Inflammatory macrophage treated with lipopolysaccharide for 4 hours (primary cell): ENCODE results near the gene CR2.

Experiments used
- DNase-seq: peaks from one replicate; pipeline ENCODE4 v3.0.0-alpha.2; 2020

The CR2 gene

GRCh38 chr1:207453710-207454045 is 450 bp upstream of the CR2 start:
- no peak for DNase-seq

GRCh38 chr1:207455183-207455754 is 1.1 kb downstream of the CR2 start:
- no peak for DNase-seq

GRCh38 chr1:207458414-207458813 is 4.3 kb downstream of the CR2 start:
- no peak for DNase-seq

DNA sequence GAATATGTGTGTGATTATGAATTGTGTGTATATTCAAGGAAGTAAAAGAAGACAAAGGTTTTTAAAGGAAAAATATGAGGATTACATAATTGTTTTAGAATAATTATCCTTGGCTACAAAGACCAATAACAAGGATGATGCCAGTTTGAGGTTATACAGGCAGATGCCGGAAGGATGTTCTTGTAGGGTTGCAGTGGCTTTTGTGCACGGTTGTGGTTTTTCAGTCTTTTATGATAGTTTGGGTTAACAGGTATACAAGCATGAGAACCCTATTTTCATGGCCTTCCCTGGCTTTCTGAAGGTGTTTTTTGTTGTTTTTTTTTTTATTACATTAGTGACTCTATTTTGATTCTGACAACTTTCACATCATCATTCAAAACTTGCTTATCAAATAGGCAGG is 4.9 kb downstream of the CR2 start:
- DNase-seq: no peak

- DNase-seq: no peak
Observed at GRCh38 chr1:207461649-207462048, 7.5 kb downstream of the CR2 start.

- DNase-seq: no peak
Observed at GRCh38 chr1:207462535-207462934, 8.4 kb downstream of the CR2 start.

GRCh38 chr1:207463021-207463420 is 8.9 kb downstream of the CR2 start:
- peak; percentile 33 for DNase-seq

DNA sequence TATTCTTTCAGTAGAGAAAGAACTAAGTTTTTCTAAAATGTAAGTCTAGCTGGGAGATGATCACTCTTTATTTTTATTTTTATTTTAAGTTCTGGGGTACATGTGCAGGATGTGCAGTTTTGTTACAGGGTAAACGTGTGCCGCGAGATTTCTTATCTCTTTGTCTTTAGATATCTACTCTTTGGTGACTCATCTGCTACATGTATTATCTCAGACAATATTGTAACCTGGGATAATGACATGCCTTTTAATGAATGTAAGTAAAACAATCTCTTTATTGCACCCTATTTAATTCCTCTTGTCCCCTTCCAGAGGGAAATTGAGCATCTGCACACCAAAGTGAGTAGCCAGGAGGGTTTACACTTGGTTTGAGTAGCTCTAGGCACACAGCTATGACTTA is 9.4 kb downstream of the CR2 start:
- no peak for DNase-seq

DNA sequence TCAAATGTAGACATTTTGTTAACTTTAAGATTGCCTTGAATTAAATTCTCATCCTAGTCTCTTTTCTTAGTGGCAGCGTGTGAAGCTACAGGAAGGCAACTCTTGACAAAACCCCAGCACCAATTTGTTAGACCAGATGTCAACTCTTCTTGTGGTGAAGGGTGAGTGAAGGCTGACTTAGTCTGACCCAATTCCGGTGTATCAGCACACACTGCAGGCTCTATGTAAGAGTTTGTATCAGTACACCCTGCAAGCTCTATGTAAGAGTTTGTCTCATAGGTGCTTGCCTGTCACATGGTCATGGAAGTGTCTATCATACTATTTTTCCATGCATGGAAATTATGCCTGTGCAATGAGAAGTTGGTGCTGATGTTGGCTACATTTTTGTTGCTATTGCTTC is 16.8 kb downstream of the CR2 start:
- DNase-seq: no peak

DNA sequence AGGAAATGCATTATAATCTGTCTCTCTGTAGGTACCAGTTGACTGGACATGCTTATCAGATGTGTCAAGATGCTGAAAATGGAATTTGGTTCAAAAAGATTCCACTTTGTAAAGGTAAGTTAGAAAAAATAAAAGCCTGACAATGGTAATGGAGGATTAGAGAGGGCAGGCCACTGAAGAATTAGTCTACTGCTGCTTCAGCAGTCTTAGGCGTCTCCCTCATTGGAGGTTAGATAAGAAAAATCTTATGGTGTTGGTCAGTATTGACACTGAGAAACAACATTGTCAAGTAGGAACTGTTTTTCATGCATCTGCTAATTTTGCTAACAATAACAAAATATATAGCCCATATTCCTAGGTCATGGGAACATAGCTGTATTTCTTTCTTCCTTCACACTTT is 20.1 kb downstream of the CR2 start:
- no peak for DNase-seq

DNA sequence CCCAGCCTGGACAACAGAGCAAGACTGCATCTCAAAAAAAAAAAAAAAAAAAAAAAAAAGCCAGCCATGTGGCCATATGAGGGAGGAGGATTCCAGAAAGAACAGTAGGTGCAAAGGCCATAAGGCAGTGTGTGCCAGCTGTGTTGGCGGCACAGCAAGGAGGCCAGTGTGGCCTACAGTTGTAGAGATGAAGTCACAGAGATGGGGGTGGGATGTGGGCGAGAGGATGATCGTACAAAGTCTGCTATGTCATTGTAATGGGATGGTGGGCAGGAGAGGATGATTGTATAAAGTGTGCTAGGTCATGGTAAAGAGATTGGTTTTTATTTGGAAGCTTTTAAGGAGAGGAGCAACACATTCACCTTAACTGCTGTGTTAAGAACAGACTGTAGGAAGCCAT is 32.1 kb downstream of the CR2 start:
- DNase-seq: peak; percentile 27

DNA sequence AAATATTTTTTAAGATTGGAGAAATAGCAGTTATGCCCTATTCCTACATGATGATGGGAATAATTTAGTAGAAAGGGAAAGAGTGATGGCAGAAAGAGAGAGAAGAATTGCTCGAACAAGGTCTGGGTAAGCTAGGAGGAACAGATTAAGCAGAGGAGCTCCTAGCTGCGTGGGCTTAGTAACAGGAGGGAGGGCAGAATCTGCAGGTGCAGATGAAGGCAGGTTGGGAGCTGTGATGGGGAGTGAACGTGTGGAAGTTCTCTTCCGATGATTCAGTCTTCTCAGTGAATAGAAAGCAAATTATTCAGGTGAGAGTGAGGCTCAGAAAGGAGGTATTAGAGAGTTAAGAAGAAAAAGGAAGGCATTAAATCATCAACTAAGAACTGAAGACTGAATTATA is 33.5 kb downstream of the CR2 start:
- no peak for DNase-seq

- DNase-seq: no peak
Observed at GRCh38 chr1:207493212-207493611, 39.1 kb downstream of the CR2 start.

GRCh38 chr1:207494171-207494570 is 40.0 kb downstream of the CR2 start:
- DNase-seq: peak; percentile 5

DNA sequence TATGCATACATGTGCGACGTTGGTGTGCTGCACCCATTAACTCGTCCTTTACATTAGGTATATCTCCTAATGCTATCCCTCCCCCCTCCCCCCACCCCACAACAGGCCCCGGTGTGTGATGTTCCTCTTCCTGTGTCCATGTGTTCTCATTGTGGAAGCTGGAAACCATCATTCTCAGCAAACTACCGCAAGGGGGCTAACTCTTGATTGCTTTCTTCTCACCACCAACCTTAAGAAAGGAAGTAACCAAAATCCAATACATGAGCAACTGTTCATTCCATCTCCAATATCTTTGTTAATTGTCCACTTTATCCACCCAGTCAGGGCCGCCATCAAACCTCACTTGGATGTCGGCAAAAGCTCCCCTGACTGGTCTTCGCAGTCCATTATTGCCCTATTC is 41.2 kb downstream of the CR2 start:
- peak; percentile 30 for DNase-seq

- DNase-seq: peak; percentile 66
Observed at GRCh38 chr1:207495801-207496792, 42.0 kb downstream of the CR2 start, which contains the start of gene CR1. Gene CR1, plus strand, starts transcription at chr1:207496157. Its CDS starts 111 bp downstream, at chr1:207496268.

- DNase-seq: peak; percentile 94
Observed at GRCh38 chr1:207497941-207498340, 43.8 kb downstream of the CR2 start.

DNA sequence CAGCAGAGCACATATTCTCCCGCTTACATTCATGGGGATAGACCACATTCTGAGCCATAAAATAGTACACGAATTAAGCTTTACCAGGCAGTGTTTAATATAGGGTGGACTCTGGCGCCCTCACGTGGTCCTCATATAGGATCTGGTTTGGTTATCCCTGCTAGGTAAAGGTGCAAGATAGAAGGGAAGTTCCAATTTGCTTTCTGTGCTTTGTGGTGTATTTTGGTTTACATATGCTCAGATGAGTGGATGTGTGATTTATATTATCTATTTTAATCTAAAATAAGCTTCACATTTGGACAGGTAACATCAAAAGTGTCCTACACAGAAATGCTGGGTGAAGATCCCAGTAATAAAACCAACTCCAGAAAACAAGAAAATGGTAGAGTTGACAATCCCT is 45.4 kb downstream of the CR2 start:
- peak; percentile 76 for DNase-seq

DNA sequence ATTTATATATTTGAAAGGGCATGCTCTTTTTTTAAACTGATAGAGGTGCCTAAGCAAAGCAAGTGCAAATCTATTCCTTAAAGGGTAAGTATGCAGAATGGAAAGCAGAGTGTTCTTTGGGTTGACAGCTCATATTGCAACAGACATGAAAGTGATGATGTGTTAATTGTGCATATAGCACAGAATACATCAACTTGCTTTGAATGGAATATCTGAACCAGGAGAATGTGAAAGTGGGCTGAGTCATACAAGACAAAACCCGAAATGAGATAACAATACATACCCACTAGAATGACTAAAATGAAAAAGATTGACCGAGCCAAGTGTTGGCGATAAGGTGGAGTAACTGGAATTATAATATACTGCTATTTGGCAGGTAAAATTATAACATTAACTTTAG is 46.2 kb downstream of the CR2 start:
- peak; percentile 39 for DNase-seq

DNA sequence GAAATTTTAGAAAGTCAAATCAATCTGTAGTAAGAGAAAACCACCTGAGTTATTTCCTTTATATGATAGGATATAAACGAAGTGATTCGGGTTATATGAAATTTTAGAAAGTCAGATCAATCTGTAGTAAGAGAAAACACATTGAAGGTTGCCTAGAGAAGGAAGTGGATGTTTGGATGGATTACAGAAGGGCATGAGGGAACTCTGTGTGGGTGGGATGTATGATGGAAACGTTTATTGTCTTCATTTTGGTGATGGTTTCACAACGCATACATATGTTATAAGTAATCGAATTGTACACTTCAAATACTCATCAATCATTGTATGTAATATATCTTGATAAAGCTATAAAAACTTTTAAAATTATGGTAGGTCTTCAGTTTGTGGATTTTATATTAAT is 46.9 kb downstream of the CR2 start:
- DNase-seq: peak; percentile 67

GRCh38 chr1:207502726-207503125 is 48.6 kb downstream of the CR2 start:
- no peak for DNase-seq

DNA sequence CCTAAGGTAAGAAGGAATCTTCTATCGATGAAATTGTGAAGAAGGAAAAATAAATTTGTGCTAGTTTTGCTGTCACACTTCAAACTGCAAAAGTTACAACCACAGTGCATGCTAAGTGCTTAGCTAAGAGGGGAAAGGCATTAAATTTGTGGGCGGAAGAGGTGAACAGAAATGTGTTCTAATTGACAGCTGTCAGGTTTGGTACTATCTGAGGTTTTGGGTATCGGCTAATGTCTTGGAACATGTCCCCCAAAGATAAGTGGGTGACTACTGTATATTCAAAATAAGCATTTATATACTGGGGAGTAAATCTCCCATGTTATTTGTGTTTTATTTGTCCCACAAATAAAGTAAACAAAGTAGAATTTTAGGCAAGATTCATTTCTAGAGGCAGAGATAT is 49.8 kb downstream of the CR2 start:
- DNase-seq: no peak

GRCh38 chr1:207504438-207504837 is 50.3 kb downstream of the CR2 start:
- no peak for DNase-seq

GRCh38 chr1:207510444-207510843 is 56.3 kb downstream of the CR2 start:
- DNase-seq: no peak

DNA sequence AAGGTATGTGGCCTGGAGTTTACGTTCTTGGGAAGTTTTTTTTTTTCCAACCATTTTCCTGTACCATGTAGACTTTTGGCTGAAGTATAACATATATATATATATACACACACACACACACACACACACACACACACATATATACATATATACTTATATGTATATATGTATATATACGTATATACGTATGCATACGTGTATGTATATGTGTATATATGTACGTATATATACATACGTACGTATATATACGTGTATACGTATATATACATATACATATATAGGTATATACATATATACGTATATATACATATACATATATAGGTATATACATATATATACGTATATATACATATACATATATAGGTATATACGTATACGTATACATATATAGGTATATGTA is 60.8 kb downstream of the CR2 start:
- DNase-seq: no peak
